NCI-H460 (cell line): ENCODE data around the gene GSK3B. TPM values are rescaled to one million over a fixed set of nuclear protein-coding genes. Genes with fewer than 3 reads are reported as not detected.

Experiments
- DNase-seq: peaks from one replicate; pipeline ENCODE4 v3.0.0-alpha.2; 2016; ENCODE audit warnings: low read depth; ENCODE audit errors: extremely low read depth
- total RNA-seq: library from RNA; depleted of rRNA; stranded (reverse); fragments of >200 nt; shearing (Covaris generic); gene quantifications from 2 replicates; pipeline ENCODE4 v1.2.3, GENCODE V29; 2014

Gene GSK3B
- total RNA-seq, 1 experiment from 2014 or later, result 49.9 TPM

DNA sequence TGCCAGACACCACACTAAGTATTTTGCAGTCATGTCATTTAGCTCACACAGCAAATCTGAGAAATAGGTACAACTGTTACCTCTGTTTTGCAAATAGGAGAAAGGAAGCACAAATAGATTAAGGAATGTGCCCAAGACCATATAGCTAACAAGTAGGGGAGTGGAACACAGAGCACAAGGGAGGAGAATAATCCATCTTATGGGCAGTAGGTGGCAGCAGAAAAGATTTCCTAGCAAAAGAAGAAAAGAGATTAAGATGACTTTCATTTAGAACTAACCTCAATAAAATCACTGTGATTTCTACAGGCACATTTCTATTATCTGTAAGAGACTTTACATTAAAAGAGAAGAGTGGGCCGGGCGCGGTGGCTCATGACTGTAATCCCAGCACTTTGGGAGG, 263.2 kb downstream of the GSK3B start:
- no peak for DNase-seq

DNA sequence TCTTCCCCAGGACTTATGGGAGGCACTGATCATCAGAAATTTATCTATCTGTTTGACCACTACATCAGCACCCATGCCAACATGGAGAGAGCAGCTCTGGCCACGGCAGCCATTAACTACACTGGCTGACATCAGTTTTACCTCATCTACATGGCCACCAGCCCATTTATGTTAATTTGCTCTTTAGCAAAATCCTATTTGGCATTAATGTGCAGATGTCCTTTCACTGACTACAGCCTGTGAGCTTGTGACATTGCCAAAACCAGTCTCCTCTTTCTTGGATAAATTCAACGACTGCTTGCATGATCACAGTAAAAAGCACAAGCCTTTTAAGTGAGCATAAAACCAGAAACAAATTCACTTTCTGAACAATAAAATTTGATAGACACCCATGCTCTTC, 264.8 kb downstream of the GSK3B start:
- DNase-seq, result no peak

DNA sequence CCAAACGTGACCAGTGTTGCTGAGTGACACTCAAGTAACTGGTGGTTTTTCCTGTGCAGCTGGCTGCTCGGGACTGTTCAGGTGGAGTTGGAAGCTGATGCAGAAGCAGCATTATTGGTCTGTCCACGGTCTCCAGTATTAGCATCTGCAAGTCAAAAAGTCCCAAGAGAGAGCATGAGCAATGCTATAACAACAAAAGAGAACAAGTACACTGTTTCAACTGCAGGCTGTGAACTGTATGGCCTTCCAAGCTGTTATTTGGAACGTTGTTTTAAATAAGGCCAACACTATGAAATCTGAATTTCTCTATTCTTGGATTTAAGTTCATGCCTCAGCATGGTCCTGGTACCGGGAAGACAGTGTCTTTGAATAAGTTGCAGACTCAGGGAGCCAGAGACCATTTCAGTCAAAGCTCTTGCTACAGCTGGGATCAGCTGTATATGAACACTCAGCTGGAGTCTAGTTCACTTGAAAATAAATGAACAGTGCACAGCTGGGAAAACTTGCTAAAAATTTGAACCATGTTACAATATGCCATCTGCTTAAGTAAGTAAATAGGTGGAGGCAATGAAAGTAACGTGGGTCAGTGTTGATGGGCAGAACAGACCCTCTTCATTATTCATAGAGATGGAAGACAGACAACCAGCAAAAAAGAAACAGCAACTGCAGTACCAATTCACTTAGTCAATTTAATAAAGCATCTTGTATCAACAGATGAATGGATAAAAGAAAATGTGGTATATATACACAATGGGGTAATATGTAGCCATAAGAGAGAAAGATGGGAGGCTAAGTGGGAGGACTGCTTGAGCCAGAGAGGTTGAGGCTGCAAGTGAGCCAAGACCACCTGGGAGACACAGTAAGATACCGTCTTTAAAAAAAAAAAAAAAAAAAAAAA, 267.3 kb downstream of the GSK3B start:
- DNase-seq, result no peak

DNA sequence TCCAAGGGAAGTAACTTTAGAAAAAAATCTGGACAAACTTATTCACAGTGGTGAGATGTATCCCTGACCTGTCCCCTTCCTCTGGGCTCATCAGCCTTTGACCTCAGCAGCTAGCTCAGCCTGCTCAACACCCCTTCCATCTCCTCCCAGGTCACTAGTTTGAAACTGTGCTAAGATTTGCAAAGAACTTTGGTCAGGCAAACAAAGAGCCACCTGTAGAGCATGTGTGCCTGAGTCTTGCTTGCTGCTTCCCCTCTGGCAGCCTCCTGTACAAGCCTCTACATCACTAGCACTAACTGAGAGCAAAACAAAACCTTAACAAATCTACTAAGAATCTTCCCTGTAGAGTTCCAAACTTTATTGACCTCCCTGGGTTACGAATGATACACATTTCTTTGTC, 268.4 kb downstream of the GSK3B start:
- no peak for DNase-seq

DNA sequence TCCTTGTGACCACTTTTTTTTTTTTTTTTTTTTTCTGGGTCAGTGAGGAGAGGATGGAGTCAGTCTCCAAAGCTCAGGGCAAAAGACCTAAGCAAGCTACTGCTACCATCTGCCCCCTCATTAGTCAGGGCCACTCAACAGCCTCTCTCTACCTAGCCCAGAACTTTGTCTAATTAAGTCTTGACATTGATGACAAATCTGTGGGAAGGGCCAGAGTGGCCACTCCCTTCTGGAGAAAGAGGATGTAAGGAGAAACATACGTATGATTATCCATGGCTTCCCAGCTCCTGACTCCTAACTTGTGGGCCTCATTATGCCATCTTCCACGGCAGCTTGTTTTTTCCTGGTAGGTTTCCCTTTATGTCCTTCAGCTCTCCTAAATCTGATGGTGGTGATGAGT, 274.4 kb downstream of the GSK3B start:
- no peak for DNase-seq

DNA sequence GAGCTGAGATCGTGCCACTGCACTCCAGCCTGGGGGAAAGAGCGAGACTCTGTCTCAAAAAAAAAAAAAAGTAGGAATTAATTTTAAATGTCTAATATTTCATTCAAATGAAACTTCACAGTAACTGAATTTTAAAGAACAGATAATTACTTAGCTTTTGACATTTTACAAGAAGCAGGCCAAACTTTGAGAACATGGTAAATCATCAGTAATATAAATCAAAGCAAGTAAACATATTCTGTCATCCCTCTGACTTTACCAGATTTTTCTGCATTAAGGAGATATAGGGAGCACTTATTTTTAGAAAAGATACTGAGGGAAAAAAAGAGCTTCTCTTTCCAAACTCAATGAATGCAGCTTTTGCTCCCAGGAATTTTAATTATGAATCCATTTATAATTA, 275.3 kb downstream of the GSK3B start:
- no peak for DNase-seq

DNA sequence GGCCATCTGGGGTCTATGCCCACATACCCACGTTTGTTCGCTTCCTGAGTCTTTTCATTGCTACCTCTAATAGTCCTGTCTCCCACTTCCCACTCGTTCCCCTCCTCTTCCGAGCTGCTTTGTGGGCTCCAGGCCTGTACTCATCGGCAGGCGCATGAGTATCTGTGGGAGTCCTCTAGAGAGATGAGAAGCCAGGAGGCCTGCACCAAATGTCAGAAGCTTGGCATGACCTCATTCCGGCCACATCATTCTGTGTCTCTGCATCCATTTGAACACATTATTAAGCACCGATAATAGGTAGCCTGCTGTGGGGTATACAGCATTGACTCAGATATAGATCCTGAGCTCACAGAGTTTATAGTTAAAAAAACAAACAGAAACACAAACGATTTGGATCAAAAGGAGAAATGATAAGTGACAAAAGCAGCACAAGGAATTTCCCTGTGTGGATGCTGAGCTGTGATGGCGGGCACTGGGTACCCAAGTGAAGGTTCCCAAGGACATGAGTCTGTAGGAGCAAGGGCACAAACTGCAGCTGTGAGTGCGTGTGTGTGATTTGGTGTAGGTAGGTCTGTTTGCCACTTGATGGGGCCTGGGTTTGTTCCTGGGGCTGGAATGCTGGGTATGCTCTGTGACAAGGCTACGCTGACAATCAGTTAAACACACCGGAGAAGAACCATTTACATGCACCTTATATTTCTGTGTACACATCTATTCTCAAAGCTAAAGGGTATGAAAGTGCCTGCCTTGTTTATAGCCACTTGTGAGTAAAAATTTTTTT, 276.5 kb downstream of the GSK3B start:
- no peak for DNase-seq

DNA sequence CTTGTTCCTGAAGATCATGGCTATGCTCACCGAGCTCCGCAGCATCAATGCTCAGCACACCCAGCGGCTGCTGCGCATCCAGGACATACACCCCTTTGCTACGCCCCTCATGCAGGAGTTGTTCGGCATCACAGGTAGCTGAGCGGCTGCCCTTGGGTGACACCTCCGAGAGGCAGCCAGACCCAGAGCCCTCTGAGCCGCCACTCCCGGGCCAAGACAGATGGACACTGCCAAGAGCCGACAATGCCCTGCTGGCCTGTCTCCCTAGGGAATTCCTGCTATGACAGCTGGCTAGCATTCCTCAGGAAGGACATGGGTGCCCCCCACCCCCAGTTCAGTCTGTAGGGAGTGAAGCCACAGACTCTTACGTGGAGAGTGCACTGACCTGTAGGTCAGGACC, 277.2 kb downstream of the GSK3B start:
- DNase-seq, result no peak

DNA sequence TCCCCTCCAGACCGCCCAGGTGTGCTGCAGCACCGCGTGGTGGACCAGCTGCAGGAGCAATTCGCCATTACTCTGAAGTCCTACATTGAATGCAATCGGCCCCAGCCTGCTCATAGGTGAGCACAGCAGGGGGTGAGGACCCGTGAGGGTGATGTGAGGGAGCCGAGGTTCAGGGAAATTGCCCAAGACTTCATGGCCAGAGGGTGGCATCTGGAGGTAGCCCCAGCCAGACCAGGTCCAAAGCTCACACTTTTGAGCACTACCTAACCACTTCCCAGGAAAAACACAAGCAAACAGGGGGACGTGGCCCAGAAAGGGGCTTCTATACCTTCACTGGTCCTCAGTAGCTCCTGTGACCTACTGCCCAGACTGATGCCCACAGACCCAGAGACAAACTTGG, 278.5 kb downstream of the GSK3B start:
- no peak for DNase-seq

DNA sequence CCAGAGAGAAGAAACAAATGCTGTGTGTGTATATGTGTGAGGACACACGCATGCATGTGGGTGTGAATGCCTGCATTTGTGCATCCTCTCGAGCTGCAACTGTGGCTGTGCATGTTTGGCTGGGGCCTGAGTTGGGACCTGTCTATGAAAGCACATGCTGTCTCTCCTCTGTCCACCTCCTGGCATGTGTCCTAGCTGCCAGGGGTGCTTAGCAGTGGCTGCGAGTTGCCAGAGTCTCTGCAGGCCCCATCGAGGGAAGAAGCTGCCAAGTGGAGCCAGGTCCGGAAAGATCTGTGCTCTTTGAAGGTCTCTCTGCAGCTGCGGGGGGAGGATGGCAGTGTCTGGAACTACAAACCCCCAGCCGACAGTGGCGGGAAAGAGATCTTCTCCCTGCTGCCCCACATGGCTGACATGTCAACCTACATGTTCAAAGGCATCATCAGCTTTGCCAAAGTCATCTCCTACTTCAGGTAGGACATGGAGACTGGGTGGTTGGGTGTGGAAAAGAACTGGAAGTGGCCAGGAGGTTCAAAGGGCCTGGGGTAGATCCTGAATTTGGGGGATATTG, 281.7 kb downstream of the GSK3B start:
- no peak for DNase-seq

DNA sequence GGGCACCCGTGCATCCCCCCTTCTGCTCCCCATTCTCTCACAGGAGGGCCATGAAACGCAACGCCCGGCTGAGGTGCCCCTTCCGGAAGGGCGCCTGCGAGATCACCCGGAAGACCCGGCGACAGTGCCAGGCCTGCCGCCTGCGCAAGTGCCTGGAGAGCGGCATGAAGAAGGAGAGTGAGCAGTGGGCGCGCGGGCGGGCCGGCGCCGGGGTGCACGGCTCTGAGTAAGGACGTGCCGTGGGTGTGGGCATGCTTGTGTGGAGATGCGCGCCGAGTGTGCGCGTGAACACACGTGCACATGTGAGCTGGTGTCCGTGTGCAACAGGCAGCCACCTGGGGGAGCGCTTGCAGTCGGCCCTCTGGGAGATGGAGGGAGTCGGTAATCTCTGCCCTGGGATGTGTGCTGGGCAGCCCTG, 284.2 kb downstream of the GSK3B start:
- DNase-seq, result no peak

DNA sequence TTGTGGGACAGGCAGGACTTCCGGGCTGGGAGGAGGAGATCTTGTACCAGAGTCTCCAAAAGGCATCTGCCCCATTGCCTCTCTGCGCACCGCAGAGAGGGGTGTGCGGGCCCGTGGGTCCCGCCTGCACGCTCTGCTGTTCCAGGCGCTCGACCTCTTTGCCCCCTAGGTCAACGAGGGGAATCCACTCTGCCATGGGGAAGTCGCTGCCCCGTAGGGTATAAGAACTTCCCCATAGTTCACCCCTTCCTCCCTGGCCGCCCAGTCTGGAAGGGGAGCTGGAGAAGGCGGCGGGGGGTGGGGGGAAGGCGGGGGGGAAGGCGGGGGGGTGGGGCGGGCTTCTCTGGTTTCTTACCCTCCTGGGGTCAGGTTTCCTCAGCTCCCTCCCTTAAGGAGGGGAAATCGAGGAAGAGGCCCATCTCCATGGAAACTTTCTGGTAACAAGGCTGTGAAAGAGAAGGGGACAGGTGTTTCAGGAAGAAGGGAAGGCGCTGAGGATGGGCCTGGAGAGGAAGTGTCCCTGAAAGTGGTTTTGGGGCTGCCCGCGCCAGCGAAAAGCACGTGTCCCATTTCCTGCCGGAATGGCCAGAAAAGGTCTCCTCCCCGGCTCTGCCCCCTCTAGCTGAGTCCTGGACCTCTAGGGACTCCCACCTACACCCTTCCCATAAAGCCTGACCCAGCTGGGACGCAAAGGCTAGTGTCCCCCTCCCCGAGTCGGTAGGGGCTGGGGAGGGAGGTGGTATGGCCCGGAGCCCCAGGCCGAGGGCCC, 284.8 kb downstream of the GSK3B start:
- no peak for DNase-seq

DNA sequence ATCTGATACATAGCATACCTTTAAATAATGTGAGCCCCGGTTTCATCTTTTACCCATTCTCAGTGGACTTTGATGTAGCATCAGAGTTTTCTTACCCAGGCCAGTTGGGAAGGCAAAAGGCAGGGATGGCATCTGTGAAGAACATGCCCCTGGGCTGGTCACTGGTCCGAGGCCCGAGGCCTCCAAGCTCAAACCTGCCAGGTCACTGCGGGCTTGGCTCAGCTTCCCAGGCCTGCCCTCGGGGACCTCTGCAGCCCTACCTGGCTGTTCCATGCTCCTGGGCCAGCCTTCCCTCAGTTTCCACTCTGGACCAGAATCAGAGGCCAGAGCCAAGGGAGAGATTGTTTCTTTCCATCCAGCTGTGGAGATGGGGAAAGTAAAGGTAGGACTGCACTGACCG, 285.4 kb downstream of the GSK3B start:
- DNase-seq, result no peak

DNA sequence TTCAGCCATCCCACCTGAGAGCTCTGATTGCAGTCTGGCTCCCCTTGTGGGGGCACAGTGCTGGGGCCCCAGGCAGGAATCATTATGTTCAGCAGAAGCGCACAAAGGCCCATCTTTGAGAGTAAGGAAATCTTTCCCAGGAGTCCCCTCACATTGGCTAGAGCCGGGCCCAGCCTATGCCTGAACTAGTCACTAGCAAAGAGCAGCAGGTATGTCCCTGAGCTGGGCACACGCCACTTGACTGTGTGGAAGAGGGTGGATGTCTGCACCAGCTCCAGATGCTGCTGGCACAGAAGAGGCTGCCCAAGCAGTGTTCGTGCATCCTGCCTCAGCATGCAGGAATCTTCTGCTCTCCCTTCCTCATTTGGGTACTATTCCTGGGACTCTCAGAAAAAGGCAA, 286.0 kb downstream of the GSK3B start:
- DNase-seq, result no peak

DNA sequence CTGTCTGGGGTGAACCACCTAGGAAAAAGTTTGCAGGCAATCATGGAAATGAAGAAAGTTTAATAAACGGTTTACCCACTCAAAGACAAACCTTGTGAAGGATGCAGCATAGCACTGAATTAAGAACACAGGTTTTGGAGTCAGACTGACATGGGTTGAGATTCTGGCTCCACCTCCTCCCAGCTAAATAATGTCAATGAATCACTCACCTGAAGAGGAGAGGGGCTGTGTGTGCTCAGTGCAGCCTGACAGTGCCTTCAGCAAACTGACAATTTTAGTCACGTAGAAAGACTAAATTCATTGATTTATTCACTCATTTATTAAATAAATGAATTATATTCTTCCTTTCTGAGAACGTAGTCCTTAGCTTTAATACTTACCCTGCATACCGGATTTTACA, 293.4 kb downstream of the GSK3B start:
- DNase-seq, result no peak

DNA sequence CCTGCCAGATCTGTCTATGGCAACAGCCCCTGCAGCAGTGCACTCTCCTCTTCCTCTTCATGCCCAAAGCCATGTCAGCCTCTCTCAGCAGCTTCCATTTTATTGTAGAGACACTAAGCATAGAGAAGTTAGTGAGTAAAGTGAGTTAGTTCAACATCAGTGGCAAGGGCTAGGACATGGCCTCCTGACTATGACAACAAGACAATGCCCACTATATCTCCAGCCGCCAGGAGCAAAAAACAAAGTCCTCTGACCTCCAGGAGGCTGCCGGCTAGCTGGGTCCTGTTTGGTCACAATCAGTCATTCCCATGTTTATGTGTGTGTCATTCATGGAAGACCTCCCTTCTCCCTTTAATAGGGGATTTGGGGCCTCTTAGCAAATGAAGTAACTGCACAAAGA, 297.5 kb downstream of the GSK3B start:
- no peak for DNase-seq

DNA sequence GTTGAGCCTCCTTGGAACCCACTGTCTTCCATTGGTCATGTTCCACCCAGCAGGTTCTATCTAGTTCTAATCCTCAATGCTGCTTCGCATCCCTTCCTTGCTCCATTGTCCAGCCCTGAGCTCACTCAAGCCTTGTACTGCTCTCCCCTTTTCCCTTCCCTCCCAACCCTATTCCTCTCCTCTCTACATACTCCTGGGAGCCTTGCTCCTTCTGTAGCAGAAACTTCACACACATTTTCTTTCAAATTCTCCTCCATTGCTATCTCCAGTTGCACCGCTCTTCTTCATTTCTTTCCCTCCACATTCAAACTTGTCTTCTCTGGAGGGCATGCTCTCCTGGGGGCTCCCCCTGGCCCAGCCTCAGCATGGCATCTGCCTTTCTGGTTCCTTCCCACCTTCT, 297.9 kb downstream of the GSK3B start:
- no peak for DNase-seq

DNA sequence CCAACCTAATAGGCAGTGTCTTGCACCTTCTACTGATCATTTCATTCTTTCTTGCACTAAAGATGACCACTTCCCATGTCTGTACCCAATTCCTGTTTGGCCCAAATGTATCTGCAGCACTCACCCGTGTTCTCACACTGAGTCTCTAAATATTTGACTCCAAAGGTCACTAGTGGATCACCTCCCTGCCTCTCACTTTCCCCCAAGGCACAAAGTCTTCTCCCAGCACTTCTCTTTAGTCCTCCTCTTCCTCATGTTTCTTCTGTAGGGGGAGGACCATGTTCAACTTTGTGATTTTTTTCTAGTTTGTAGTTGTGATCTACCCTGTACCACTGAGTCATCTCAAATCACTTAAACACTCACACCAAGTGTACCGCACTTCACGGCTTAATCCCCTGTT, 298.4 kb downstream of the GSK3B start:
- DNase-seq, result no peak

DNA sequence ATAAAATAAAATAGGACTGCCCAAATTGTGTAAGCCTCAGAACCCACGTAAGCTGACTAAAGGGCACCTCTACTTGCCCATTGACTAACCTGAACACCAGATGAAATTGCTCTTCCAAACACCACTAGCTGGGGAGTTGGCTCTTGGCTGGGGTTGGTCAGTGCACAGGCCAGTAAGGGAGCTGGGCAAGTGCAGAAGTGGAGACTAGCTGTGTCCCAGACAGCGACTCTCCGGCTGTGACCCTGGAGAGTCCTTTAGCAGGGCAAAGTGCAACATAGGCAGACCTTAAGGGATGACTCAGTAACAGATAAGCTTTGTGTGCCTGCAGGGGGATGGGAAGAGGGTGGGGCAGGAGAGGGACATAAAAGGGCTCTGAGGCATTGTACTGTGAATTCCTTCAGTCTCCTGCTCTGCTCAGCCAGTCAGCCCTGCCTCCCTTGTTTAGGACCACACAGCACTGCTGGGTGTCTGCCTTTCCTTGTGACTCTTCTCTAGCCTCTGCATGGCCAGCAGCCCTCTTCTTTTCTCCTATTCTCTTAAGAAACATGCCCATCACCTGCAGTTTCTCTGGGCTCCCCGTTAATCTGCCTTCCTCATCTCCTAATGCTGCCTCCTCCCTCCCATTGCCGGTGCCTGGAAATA, 299.2 kb downstream of the GSK3B start:
- DNase-seq, result peak; percentile 22

DNA sequence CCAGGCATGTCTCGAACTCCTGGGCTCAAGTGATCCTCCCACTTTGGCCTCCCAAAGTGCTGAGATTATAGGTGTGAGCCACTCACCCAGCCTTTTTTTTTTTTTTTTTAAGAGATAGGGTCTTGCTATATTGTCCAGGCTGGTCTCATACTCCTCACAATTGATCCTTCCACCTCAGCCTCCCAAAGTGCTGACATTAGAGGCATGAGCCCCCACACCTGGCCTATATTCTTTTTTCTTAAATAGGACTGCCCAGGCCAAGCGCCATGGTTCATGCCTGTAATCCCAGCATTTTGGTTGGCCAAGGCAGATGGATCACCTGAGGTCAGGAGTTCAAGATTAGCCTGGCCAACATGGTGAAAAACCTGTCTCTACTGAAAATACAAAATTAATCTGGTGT, 299.8 kb downstream of the GSK3B start:
- no peak for DNase-seq
